ENCODE measurements around the gene PRKD1. TPM values are rescaled to one million over a fixed set of nuclear protein-coding genes. Genes with fewer than 3 reads are reported as not detected.

The PRKD1 gene
- total RNA-seq, 1 donor from 2014 or later, result 0.23 TPM

- Mint-ChIP-seq H3K9me3 (no peaks in the 10 kb centered on the region), H3K36me3 (ENCODE audit: low read depth) (peaks cover 2% of the 10 kb centered on the region), H3K27ac (no peak overlapping the region), H3K27me3 (ENCODE audit: insufficient read depth) (peaks cover 37% of the 10 kb centered on the region), H3K4me3 (no peak overlapping the region), H3K4me1 (ENCODE audit: low read depth) (no peaks in the 10 kb centered on the region)
- intact Hi-C loops (cut with micrococcal nuclease), result no loop called here
- DNase-seq (ENCODE audit: low spot score), result no peak
Measured at GRCh38 chr14:29925101-29925722, 2.4 kb downstream of the PRKD1 start.

GRCh38 chr14:29919845-29920244 is 7.8 kb downstream of the PRKD1 start:
- no peak overlapping the region for H3K27ac Mint-ChIP-seq
- no peak overlapping the region for H3K4me3 Mint-ChIP-seq
- peaks cover 3% of the 10 kb centered on the region for H3K9me3 Mint-ChIP-seq
- peaks cover 3% of the 10 kb centered on the region for H3K27me3 Mint-ChIP-seq (ENCODE audit: insufficient read depth)
- DNase-seq (ENCODE audit: low spot score), result no peak
- no peaks in the 10 kb centered on the region for H3K36me3 Mint-ChIP-seq (ENCODE audit: low read depth)
- intact Hi-C loops (cut with micrococcal nuclease), result no loop called here
- no peaks in the 10 kb centered on the region for H3K4me1 Mint-ChIP-seq (ENCODE audit: low read depth)

- Mint-ChIP-seq H3K27ac (no peak overlapping the region), H3K4me1 (ENCODE audit: low read depth) (no peaks in the 10 kb centered on the region), H3K27me3 (ENCODE audit: insufficient read depth) (no peaks in the 10 kb centered on the region), H3K9me3 (peaks cover 3% of the 10 kb centered on the region), H3K36me3 (ENCODE audit: low read depth) (no peaks in the 10 kb centered on the region), H3K4me3 (no peak overlapping the region)
- DNase-seq (ENCODE audit: low spot score), result no peak
- intact Hi-C loops (cut with micrococcal nuclease), result no loop called here
Measured at GRCh38 chr14:29918981-29919380, 8.7 kb downstream of the PRKD1 start.

GRCh38 chr14:29913566-29913965 is 14.1 kb downstream of the PRKD1 start:
- Mint-ChIP-seq H3K9me3 (peaks cover 8% of the 10 kb centered on the region), H3K4me1 (ENCODE audit: low read depth) (no peaks in the 10 kb centered on the region), H3K36me3 (ENCODE audit: low read depth) (no peaks in the 10 kb centered on the region), H3K27ac (no peak overlapping the region), H3K4me3 (no peak overlapping the region), H3K27me3 (ENCODE audit: insufficient read depth) (no peaks in the 10 kb centered on the region)
- intact Hi-C loops (cut with micrococcal nuclease), result no loop called here
- no peak for DNase-seq (ENCODE audit: low spot score)

- Mint-ChIP-seq H3K4me1 (ENCODE audit: low read depth) (no peaks in the 10 kb centered on the region), H3K9me3 (peaks cover 12% of the 10 kb centered on the region), H3K27me3 (ENCODE audit: insufficient read depth) (no peaks in the 10 kb centered on the region), H3K4me3 (no peak overlapping the region), H3K27ac (no peak overlapping the region), H3K36me3 (ENCODE audit: low read depth) (no peaks in the 10 kb centered on the region)
- no peak for DNase-seq (ENCODE audit: low spot score)
- intact Hi-C loops (cut with micrococcal nuclease), result no loop called here
Measured at GRCh38 chr14:29911810-29912209, 15.8 kb downstream of the PRKD1 start.

- no peaks in the 10 kb centered on the region for H3K36me3 Mint-ChIP-seq (ENCODE audit: low read depth)
Measured at GRCh38 chr14:29908652-29909577, 18.7 kb downstream of the PRKD1 start.

GRCh38 chr14:29906256-29906870 is 21.3 kb downstream of the PRKD1 start:
- Mint-ChIP-seq H3K9me3 (peaks cover 5% of the 10 kb centered on the region), H3K4me1 (ENCODE audit: low read depth) (no peaks in the 10 kb centered on the region), H3K27me3 (ENCODE audit: insufficient read depth) (no peaks in the 10 kb centered on the region), H3K27ac (no peak overlapping the region), H3K4me3 (no peak overlapping the region), H3K36me3 (ENCODE audit: low read depth) (no peaks in the 10 kb centered on the region)
- intact Hi-C loops (cut with micrococcal nuclease), result no loop called here
- DNase-seq (ENCODE audit: low spot score), result no peak

More at GRCh38 chr14:29908652-29909577, 18.7 kb downstream of the PRKD1 start:
- no peaks in the 10 kb centered on the region for H3K4me1 Mint-ChIP-seq (ENCODE audit: low read depth)
- DNase-seq (ENCODE audit: low spot score), result no peak
- no peak overlapping the region for H3K27ac Mint-ChIP-seq
- H3K27me3 Mint-ChIP-seq (ENCODE audit: insufficient read depth), result no peaks in the 10 kb centered on the region
- H3K9me3 Mint-ChIP-seq, result peaks cover 9% of the 10 kb centered on the region
- intact Hi-C loops (cut with micrococcal nuclease), result no loop called here
- no peak overlapping the region for H3K4me3 Mint-ChIP-seq

- no peak overlapping the region for H3K4me3 Mint-ChIP-seq
- no peak overlapping the region for H3K27ac Mint-ChIP-seq
- no peaks in the 10 kb centered on the region for H3K4me1 Mint-ChIP-seq (ENCODE audit: low read depth)
- no peaks in the 10 kb centered on the region for H3K36me3 Mint-ChIP-seq (ENCODE audit: low read depth)
- no peaks in the 10 kb centered on the region for H3K27me3 Mint-ChIP-seq (ENCODE audit: insufficient read depth)
- intact Hi-C loops (cut with micrococcal nuclease), result no loop called here
- peaks cover 5% of the 10 kb centered on the region for H3K9me3 Mint-ChIP-seq
- DNase-seq (ENCODE audit: low spot score), result no peak
Measured at GRCh38 chr14:29905543-29905942, 22.1 kb downstream of the PRKD1 start.

GRCh38 chr14:29900609-29901350 is 26.9 kb downstream of the PRKD1 start:
- no peak overlapping the region for H3K27ac Mint-ChIP-seq
- DNase-seq (ENCODE audit: low spot score), result no peak
- intact Hi-C loops (cut with micrococcal nuclease), result no loop called here
- no peaks in the 10 kb centered on the region for H3K27me3 Mint-ChIP-seq (ENCODE audit: insufficient read depth)
- H3K4me1 Mint-ChIP-seq (ENCODE audit: low read depth), result no peaks in the 10 kb centered on the region
- no peak overlapping the region for H3K4me3 Mint-ChIP-seq
- no peaks in the 10 kb centered on the region for H3K36me3 Mint-ChIP-seq (ENCODE audit: low read depth)
- peaks cover 2% of the 10 kb centered on the region for H3K9me3 Mint-ChIP-seq

- DNase-seq (ENCODE audit: low spot score), result no peak
- Mint-ChIP-seq H3K27ac (no peak overlapping the region), H3K4me3 (no peak overlapping the region), H3K4me1 (ENCODE audit: low read depth) (no peaks in the 10 kb centered on the region), H3K27me3 (ENCODE audit: insufficient read depth) (no peaks in the 10 kb centered on the region), H3K9me3 (peaks cover 11% of the 10 kb centered on the region), H3K36me3 (ENCODE audit: low read depth) (no peaks in the 10 kb centered on the region)
- intact Hi-C loops (cut with micrococcal nuclease), result no loop called here
Measured at GRCh38 chr14:29898470-29898869, 29.2 kb downstream of the PRKD1 start.

GRCh38 chr14:29897181-29897580 is 30.5 kb downstream of the PRKD1 start:
- H3K4me1 Mint-ChIP-seq (ENCODE audit: low read depth), result no peaks in the 10 kb centered on the region
- H3K36me3 Mint-ChIP-seq (ENCODE audit: low read depth), result no peaks in the 10 kb centered on the region
- H3K9me3 Mint-ChIP-seq, result peaks cover 11% of the 10 kb centered on the region
- H3K27ac Mint-ChIP-seq, result no peak overlapping the region
- H3K4me3 Mint-ChIP-seq, result no peak overlapping the region
- no peaks in the 10 kb centered on the region for H3K27me3 Mint-ChIP-seq (ENCODE audit: insufficient read depth)
- intact Hi-C loops (cut with micrococcal nuclease), result no loop called here
- DNase-seq (ENCODE audit: low spot score), result no peak

- Mint-ChIP-seq H3K27me3 (ENCODE audit: insufficient read depth) (no peaks in the 10 kb centered on the region), H3K36me3 (ENCODE audit: low read depth) (no peaks in the 10 kb centered on the region), H3K9me3 (peaks cover 11% of the 10 kb centered on the region), H3K4me3 (no peak overlapping the region), H3K27ac (no peak overlapping the region), H3K4me1 (ENCODE audit: low read depth) (no peaks in the 10 kb centered on the region)
- DNase-seq (ENCODE audit: low spot score), result no peak
- intact Hi-C loops (cut with micrococcal nuclease), result no loop called here
Measured at GRCh38 chr14:29896354-29896821, 31.3 kb downstream of the PRKD1 start.

All from activated T-helper 1 cell treated with anti-CD3 and anti-CD28 coated beads, Interleukin-12 subunit alpha, Interleukin-12 subunit beta, Interleukin-2, Interleukin-4 antibody, amounts not matched to agents 30 ng/mL and 10 ng/mL and 1 ng/mL, durations not matched to agents 14 hours and 24 hours and 36 hours (primary cell).